ENCODE measurements around the gene APLF. TPM values are rescaled to one million over a fixed set of nuclear protein-coding genes. Genes with fewer than 3 reads are reported as not detected.

Gene APLF
- 1 to 10 TPM; 2.9 to 3.5 TPM for total RNA-seq

- CTCF ChIA-PET, result interaction anchor here (0.8 to 9.1 kb wide), 16 partner anchors 10 to 459 kb away, joined by 3 to 139 read pairs (median 4); no protein-coding TSS in a partner anchor
- intact Hi-C loops (cut with micrococcal nuclease), result loop anchor here (5.0 to 10.0 kb wide), 4 partner anchors 185 to 440 kb away; no protein-coding TSS in a partner anchor
- Mint-ChIP-seq H3K4me1 (ENCODE audit: low read depth) (peaks cover 43% of the 10 kb centered on the region), H3K4me3 (peak within 1 kb of the TSS; percentile 92), H3K27ac (peak within 1 kb of the TSS; percentile 91), H3K36me3 (ENCODE audit: low read depth) (no peaks in the 10 kb centered on the region), H3K9me3 (no peaks in the 10 kb centered on the region), H3K27me3 (no peaks in the 10 kb centered on the region)
- ATAC-seq (peak; percentile 95), DNase-seq (peak; percentile 99)
- no peak for TF ChIP-seq CTCF (IDR thresholded peaks at IDR 0.05)
- POLR2A ChIA-PET, result interaction anchor here (0.7 to 1.9 kb wide), 7 partner anchors 15 to 440 kb away, joined by 3 to 8 read pairs (median 3); no protein-coding TSS in a partner anchor
Measured at GRCh38 chr2:68467077-68467960, at the start of gene APLF, which contains the start of gene FBXO48. TSS of gene APLF (plus strand) at chr2:68467585. CDS start at chr2:68467732, 147 bp downstream. TSS of gene FBXO48 (minus strand) at chr2:68467294. CDS start at chr2:68465145, 2,149 bp downstream.

GRCh38 chr2:68417926-68418325, 49.5 kb upstream of the APLF start:
- no peaks in the 10 kb centered on the region for H3K27me3 Mint-ChIP-seq
- ChIA-PET POLR2A (no interaction called here), CTCF (interaction anchor here (1.3 to 2.2 kb wide), 2 partner anchors 24 to 57 kb away, joined by 3 to 6 read pairs; no protein-coding TSS in a partner anchor)
- no peaks in the 10 kb centered on the region for H3K36me3 Mint-ChIP-seq (ENCODE audit: low read depth)
- intact Hi-C loops (cut with micrococcal nuclease), result no loop called here
- H3K27ac Mint-ChIP-seq, result no peak overlapping the region
- H3K4me3 Mint-ChIP-seq, result no peak overlapping the region
- TF ChIP-seq CTCF (IDR thresholded peaks at IDR 0.05), result no peak
- ATAC-seq (no peak), DNase-seq (no peak)
- peaks cover 17% of the 10 kb centered on the region for H3K4me1 Mint-ChIP-seq (ENCODE audit: low read depth)
- H3K9me3 Mint-ChIP-seq, result no peaks in the 10 kb centered on the region

- Mint-ChIP-seq H3K9me3 (no peaks in the 10 kb centered on the region), H3K4me3 (no peak overlapping the region), H3K4me1 (ENCODE audit: low read depth) (peaks cover 16% of the 10 kb centered on the region), H3K36me3 (ENCODE audit: low read depth) (no peaks in the 10 kb centered on the region), H3K27ac (no peak overlapping the region), H3K27me3 (no peaks in the 10 kb centered on the region)
- ATAC-seq, result no peak
- CTCF ChIA-PET, result interaction anchor here (1.3 to 2.2 kb wide), 2 partner anchors 23 to 57 kb away, joined by 3 to 6 read pairs; no protein-coding TSS in a partner anchor
- intact Hi-C loops (cut with micrococcal nuclease), result no loop called here
- no peak for DNase-seq
- POLR2A ChIA-PET, result no interaction called here
- no peak for TF ChIP-seq CTCF (IDR thresholded peaks at IDR 0.05)
Measured at GRCh38 chr2:68418419-68418818, 49.0 kb upstream of the APLF start.

- no peak for ATAC-seq
- no peak overlapping the region for H3K27ac Mint-ChIP-seq
- no peaks in the 10 kb centered on the region for H3K27me3 Mint-ChIP-seq
- H3K4me1 Mint-ChIP-seq (ENCODE audit: low read depth), result peaks cover 14% of the 10 kb centered on the region
- intact Hi-C loops (cut with micrococcal nuclease), result no loop called here
- no peak for TF ChIP-seq CTCF (IDR thresholded peaks at IDR 0.05)
- POLR2A ChIA-PET, result no interaction called here
- H3K4me3 Mint-ChIP-seq, result no peak overlapping the region
- DNase-seq, result no peak
- no peaks in the 10 kb centered on the region for H3K9me3 Mint-ChIP-seq
- CTCF ChIA-PET, result interaction anchor here (0.8 to 2.2 kb wide), 2 partner anchors 23 to 39 kb away, joined by 4 to 6 read pairs; no protein-coding TSS in a partner anchor
- H3K36me3 Mint-ChIP-seq (ENCODE audit: low read depth), result no peaks in the 10 kb centered on the region
Measured at GRCh38 chr2:68418855-68419254, 48.5 kb upstream of the APLF start.
